Posterior cingulate gyrus (tissue), 11 donors: Measurements from ENCODE around the gene RSPH6A.
"Not testable (repeated sequence)": the region's sequence is repeated elsewhere in the genome, so short reads cannot be mapped to it uniquely, and the experiment has no call there.

ENCODE experiments used
- DNase-seq, 10 donors: peaks; one replicate each; pipeline versions ENCODE4 v3.0.0 to v3.0.0-alpha.2; 2020 to 2021; ENCODE audit warnings: mixed read lengths in 3 of 10
- intact Hi-C: fragments of 100-400 bp; cut with DNase I; formaldehyde crosslinking; loops from one replicate; pipeline ENCODE4 v1.15.1; 2023

The RSPH6A gene

DNA sequence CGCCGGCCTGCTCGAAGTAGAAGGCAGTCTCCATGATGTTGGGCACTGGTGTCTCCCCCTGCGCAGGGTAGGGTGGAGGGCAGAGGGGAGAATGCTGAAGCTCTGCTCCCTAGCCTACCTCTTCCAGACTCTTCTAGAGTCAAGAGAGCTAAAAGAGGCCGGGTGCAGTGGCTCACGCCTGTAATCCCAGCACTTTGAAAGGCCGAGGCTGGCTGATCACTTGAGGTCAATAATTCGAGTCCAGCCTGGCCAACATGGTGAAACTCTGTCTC is 10.2 kb downstream of the RSPH6A start:
- intact Hi-C loops, result no loop called here
- no peak for DNase-seq

DNA sequence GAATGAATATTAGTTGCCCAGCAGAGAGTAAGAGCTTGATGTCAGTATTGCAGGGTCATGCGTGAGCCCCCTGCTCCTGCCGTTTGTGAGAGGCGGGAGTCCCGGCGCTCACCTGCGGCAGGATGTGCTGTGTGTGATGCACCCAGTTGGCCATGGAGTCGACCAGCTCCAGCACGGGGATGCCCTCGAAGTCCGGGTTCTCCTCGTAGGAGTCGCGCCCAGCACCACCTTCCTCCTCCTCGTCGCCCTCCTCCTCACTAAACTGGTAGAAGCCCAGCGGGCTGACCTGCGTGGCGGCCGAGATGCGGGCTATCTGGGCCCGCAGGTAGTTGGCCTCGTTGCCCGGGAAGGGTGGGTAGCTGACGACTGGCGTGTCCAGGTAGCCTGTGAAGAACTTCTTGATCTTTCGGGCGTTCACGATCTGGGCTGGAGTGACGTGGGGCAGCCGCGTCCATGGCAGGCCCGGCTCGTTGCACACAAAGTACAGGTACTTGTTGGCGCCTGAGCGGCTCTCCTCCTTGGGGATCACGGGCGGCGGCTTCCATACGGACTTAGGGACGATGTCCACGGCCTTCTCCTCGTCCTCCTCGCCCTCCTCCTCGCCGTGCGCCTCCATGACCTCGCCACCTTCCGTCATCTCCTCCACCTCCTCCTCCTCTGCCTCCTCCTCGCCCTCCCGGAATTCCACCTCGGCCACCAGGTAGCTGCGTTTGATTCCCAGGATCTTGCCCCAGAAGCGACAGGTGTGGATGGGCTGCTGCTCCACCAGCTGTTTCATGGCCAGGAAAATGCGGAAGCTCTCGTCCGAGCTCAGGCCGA is 10.8 kb downstream of the RSPH6A start:
- DNase-seq, result no peak
- intact Hi-C loops, result no loop called here

DNA sequence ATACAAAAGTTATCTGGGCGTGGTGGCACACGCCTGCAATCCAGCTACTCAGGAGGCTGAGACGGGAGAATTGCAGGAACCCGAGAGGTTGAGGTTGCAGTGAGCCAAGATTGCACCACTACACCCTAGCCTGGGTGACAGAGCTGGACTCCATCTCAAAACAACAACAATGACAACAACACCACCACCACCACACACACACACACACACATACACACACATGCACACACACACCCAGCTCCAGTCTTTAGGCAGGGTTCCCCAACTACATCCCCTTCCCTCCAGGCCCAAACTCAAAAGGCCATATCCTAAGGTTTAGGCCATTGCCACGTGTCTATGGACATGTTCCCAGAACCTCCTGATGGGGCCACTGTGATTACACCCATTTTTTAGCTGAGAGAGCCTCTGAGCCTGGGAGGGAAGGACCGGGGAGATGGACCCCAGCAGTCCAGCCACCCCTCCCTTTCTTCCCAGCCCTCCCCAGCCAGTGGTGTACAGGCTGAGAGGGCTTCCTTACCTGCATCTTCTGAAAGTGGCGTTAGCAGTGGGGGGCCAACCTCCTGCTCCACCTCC is 13.4 kb downstream of the RSPH6A start:
- intact Hi-C loops, result no loop called here
- no peak for DNase-seq

DNA sequence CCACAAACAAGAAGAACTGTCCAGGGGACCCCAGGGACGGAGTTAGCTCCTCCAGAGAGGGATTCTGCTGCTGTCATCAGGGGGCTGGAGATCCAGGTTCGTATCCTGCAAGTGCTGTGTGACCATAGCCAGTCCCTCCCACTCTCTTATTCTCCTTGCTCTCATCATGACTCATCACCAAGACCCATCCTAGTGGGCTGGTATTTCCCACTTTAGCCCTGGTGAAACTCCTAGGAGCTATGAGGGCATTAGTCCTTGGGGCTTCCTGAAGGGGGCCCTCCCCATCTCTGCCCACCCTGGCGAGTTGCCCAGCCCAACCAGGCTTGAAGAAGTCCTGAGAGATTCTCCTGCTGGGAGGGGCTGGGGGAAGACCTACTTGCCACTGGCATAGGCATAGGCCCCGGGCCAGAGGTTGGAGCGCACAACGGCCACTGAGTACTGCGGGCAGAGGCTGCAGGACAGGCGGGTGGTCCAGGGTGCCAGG is 15.0 kb downstream of the RSPH6A start:
- intact Hi-C loops, result no loop called here

DNA sequence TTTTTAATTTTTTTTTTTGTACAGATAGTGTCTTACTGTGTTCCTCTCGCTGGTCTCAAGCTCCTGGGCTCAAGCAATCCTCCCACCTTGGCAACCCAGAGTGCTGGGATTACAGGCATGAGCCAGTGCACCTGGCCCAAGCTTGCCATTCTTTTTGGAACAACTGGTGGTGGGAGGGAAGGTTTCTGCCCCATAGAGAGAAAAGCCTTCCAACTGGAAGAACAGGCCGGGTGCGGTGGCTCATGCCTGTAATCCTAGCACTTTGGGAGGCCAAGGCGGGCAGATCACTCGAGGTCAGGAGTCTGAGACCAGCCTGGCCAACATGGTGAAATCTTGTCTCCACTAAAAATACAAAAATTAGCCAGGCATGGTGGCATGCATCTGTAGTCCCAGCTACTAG is 15.6 kb downstream of the RSPH6A start:
- not testable (repeated sequence) for DNase-seq
- intact Hi-C loops, result loop anchor here (1.0 kb wide), 1 partner anchor 29 kb away; no protein-coding TSS in a partner anchor

More for the DNA sequence above, 15.0 kb downstream of the RSPH6A start:
- DNase-seq, result peak in 1 of 10 donors; percentile 80

DNA sequence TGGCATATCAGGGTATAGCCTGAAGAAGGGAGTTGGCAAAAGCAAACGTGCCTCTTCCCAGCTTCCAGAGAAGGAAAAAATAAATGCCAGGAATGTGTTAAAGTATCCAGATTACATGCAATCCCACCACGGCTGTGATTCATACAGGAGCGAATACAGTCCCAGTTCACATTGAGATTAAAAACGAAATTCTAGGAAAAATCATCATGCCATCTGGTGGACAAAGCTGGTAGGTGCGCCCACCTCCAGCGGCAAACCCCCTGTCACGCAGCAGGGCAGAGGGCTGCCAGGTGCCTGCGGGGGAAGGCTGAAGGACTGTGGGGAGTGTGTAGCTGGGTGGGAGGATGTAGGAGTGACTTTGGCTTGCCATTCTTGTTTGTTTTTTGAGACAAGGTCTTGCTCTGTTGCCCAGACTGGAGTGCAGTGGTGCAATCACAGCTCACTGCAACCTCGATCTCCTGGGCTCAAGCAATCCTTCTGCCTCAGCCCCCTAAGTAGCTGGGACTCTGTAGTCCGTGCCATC is 16.1 kb downstream of the RSPH6A start:
- peak in 6 of 10 donors; percentile 53 to 87 (median 68) for DNase-seq
- intact Hi-C loops, result loop anchor here (1.0 kb wide), 1 partner anchor 29 kb away; no protein-coding TSS in a partner anchor

DNA sequence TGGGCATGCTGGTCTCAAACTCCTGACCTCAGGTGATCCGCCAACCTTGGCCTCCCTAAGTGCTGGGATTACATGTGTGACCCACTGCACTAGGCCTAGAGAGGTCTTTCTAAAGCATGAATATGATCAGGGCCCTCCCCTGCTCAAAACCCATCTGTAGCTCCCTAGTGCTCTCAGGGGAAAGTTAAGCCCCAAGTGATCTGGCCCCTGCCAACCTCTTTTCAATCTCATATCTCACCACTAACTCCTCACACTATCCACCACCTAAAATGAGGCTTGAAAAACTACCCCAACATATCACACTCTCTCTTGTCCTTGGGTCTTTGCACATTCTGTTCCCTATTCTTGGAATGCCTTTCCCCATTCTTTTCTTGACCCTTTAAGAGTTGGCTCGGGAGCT is 20.5 kb downstream of the RSPH6A start:
- intact Hi-C loops, result no loop called here
- no peak for DNase-seq

DNA sequence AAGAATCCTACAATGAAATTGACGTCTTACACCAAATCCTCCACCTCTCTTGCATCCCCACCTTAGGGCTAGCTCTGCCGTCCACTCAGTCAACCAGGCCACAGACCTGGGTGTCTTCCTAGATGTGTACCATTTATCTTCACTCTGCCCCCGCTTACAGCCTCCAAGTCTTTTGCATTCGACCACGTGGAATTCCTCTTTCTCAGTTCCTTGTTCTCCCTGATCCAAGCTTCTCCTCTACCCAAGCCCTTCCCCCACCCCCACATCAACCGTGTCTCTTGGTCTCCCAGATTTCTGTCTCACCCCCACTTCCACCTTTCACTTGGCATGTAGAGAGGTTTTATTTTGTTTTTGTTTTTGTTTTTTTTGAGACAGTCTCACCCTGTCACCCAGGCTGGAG is 21.2 kb downstream of the RSPH6A start:
- intact Hi-C loops, result no loop called here
- DNase-seq, result no peak

DNA sequence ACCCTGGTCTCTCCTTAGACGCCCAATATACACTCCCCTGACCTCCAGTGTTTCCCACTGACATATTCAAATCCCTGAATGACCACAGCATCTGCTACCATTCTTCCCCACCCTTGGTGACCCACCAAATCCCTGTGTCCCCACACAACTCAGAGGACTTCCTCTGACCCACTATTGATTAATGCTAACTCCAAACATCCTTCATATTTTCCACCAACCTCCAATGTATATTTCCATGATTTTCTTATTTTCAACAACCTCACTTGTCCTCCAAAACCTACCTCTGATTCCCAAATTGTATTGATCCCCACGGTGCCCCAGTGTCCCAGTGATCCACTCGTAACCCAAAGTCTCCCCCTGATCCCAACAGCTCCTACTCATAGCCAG is 21.9 kb downstream of the RSPH6A start:
- intact Hi-C loops, result no loop called here
- no peak for DNase-seq

DNA sequence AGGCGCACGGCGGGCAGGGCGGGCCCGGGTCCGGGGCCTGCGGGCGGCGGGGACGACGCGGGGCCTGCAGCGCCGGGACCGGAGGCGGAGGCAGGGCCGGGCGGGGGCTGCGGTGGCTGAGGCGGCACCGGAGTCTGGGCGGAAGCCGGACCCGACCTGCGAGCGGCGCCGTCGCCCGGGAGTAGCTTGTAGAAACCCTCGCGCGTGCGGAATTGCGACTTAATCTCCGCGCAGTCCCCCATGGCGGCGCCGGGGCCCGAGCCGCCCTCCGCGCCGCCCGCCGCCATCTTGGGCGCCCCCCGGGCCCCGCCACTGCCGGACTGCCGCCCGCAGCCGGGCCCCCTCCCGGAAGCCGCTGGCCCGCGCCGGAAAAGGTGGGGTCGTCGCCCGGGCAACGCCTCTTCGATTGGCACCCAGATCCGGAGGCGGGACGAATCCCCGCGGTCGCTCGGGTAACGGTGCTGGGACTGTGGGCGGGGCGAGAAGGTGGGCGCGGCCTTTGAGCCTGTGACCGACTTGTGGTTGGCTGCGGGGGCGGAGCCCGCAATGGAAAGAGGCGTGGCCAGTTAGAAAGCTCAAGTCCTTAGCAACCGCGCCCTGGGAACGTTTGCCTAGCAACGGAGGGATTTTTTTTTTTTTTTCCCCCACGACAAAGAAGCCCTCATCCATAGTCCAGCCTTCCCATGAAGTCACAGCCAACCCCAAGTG is 22.5 kb downstream of the RSPH6A start, which contains the start of gene DMWD:
Gene DMWD (minus strand): TSS at position 376 of the 708 bp plus-strand sequence. CDS start 89 bp downstream, at position 287.
- peak; percentile 100 for DNase-seq
- intact Hi-C loops, result no loop called here

DNA sequence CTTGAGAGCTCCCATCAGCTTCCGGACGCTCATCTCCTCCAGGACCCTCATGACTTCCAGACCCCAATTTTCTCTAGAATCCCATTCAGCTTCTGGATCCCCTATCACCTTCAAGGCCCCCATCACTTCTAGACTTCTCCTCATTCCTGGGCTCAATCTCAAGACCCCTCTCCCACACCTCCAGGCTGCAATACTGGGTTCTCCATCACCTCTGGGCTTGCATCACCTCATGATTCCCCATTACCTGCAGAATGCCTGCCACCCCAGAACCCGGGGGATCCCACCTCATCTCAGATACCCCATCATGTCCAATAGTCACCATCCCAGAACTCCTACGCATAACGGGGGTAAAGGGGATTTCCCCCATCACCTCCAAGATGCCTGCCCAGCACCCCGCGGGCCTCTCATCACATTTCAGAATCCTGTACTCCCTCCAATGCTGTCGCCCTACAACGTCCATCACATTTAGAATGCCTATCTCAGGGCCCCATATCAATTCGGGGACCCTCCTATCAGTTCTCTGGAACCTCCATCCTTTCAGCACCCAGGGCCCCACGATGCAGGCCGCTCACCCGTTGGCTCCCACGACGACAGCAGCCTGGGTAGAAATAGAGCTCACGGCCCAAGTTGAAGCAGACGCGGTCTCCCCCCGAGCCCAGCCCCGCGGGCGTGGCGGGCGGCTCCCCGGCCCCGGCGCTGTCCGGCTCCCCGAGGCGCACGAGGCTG is 23.2 kb downstream of the RSPH6A start:
- no peak for DNase-seq
- intact Hi-C loops, result no loop called here

DNA sequence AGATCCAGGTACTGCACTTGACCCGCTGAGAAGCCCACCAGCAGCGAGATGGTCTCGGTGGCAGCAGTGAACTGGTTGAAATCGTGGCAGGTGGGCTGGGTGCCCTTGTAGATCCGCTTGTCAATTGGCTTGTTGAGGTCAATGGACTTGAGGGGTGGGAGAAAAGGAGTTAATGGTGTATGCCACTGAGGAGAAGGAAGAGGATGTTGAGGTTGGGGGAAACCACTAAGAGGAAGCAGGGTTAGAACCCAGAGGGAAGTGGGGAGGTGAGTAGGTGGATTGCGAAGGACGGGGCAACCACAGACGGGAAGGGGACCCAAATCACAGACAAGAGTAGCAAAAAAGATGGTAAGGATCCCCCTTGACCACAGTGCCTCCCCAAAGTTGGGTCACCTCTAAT is 24.2 kb downstream of the RSPH6A start:
- no peak for DNase-seq
- intact Hi-C loops, result no loop called here

DNA sequence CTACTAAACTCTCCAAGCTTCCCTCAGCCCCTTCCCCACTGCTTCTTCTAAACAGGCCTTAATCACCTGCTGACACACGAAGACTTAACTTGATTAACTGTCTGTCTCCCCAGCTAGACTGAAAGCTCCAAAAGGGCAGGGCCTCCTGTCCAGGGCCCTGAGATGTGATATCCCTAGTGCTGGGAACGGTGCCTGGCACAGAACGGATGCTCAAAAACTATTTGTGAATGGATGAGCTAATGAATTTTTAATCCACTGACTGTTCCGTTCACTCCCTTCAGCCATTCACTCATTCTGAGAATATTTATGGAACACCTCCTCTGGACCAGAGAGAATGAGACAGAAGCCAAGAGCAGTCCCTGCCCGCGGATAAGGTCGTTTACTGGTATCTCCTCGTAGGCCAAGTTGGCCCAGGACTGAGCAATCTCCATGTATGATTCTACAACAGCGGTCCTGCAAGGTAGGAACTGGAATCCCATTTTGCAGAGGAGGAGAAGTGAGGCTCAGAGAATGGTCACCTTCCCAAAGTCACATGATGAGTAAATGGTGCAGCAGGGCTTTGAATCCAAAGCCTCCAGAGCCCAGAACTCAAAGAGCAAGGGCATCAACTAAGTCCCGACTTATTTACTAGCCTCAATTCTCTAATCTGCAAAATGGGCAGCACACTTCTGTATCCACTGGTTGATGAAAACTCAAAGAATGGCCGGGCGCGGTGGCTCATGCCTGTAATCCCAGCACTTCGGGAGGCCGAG is 25.9 kb downstream of the RSPH6A start:
- no peak for DNase-seq
- intact Hi-C loops, result no loop called here

DNA sequence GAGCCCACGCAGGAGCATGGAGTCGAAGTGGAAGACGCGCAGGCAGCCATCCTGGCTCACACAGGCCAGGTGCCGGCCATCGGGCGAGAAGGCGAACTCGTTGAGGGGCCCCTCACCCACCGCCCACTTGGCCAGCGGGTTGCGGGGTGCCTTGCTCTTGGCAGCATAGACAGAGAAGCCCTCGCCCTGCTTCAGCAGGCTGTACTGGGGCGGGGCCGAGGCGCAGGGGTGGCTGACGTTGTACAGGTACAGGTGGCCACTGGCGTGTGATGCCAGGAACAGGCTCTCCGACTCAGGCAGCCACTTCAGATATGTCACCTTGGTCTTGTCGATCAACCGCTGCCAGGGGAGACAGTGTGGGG is 28.6 kb downstream of the RSPH6A start:
- DNase-seq, result no peak
- intact Hi-C loops, result no loop called here

DNA sequence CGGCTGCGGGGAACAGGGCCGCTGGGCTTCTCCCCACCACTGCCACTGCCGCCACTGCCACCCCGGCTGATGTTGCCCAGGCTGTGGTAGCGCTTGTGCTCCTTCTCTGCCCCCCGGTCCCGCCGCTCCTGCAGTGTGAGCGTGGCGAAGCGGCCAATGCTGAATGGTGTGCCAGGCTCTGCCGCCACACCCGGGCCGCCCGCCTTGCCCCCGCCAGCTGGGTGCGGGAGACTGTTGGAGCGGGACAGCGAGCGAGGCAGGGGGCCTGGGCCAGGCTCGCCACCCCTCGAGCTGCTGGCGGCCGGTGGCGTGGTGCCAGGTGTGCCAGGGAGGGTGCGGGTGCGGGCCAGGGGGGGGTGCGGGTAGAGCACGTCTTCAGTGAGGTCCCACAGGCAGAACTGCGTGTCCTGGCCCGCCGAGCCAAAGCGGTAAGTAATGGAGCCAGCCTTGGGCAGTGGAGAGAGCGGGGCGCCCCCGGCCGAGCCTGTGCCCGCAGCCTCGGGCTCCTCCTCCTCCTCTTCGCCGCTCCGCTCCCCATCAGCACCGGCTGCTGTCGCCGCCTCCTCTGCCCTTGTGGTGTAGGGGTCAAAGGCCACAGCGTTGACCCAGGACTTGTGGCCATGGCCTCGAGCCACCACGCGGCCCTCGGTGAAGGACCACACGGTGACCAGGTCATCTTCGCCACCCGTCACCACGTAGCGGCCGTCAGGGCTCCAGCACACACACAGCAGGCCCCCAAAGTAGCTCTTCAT is 29.2 kb downstream of the RSPH6A start:
- intact Hi-C loops, result no loop called here
- no peak for DNase-seq

DNA sequence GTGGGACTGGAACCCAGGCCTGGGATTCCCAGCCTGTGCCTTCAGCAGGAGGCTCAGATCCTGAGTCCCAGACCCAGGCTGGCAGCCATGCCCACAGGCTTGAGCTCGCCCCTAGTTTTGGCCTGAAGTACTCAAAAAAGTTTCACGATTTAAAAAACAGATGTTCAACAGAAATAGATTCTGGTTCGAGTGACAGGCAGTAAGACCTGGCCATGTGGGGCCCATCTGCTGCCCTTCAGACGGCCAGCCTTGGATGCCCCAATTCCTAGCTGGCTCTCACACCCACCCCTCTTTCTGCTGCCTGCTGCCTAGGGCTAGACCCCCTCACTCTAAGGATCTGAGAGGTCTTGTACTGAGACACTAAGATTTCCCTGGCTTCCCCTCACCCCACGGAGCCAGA is 30.0 kb downstream of the RSPH6A start:
- intact Hi-C loops, result no loop called here
- no peak for DNase-seq

DNA sequence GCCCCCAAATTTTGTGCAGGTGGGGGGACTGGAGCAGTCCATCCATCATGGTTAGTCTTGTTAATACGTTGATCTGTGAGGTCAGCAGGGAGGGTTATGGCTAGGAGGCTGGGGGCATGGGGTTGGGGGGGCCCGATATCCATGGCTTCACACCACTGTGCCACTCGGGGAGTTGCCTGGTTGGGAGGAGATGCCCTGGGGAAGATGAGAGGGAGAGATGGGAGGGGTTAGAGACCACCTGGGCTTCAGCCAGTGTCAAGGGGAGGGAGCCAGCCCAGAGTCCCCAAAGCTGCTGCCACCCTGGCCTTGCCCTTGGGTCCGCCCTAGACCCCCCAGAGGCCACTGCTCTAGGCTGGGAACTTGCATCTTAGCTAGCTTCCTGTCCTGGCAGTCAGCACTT is 31.0 kb downstream of the RSPH6A start:
- intact Hi-C loops, result no loop called here
- no peak for DNase-seq

DNA sequence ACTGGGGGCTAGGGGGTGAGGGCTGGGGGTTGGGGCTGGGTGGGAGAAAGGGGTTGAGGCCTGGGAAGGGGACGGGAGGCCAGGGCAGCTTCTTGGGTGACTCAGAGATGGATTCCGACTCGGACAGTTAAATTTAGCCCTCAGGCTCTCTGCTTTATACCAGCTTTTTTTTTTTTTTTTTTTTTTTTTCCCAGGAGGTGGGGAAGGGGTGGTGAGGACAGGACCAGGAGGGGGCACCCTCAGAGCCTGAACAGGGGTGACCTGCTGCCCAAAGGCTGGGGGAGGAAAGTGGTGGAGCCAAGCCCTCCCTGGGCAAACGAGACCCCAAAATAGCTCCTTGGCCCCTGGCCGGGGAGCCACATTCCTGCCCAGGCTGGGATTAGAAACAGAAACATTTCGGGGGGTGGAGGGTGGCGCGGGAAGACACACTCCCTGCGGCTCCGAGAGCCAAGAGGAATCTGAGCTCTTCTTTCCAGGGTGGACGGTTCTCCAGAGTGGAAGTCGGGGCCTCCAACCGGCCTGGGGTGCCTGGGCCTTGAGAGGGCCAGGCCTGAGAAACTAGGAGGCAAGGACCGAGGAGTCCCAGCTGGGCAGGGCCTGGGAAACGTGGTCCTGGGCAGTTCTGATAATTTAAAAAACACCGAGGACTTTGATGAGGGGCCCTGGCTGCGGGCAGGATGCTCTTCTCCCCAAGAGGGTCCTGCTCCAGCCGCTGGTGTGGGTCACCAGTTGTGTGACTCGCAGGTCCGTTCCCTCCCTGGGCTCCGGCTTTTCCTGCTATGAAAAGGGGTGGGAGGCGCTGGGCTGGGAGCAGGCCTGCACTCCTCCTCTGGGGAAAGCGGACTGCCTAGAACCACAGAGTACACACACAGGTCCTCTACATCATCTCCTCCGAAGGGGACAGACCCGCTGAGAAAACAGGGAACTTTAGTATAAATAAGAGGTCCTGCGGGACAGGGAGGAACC is 32.0 kb downstream of the RSPH6A start:
- intact Hi-C loops, result no loop called here
- DNase-seq, result no peak
